Measurements from ENCODE around the gene SYT11.
"Not testable (repeated sequence)": the region's sequence is repeated elsewhere in the genome, so short reads cannot be mapped to it uniquely, and the experiment has no call there.

The SYT11 gene

GRCh38 chr1:155833665-155834295 lies 25.6 kb upstream of the SYT11 start:
- no peak overlapping the region for H3K4me3 ChIP-seq (ENCODE audit: low read depth, low read length)
- no peak for TF ChIP-seq CTCF (conservative IDR thresholded peaks at IDR 0.05; ENCODE audit: low read depth, low read length)
- DNase-seq (ENCODE audit: low read depth): no peak

- TF ChIP-seq CTCF (conservative IDR thresholded peaks at IDR 0.05; ENCODE audit: low read depth, low read length): no peak
- DNase-seq (ENCODE audit: low read depth): peak; percentile 98
- peak overlapping the region; percentile 18 for H3K4me3 ChIP-seq (ENCODE audit: low read depth, low read length)
These were observed 25.0 kb upstream of the SYT11 start for GRCh38 chr1:155834296-155834926.

GRCh38 chr1:155834927-155835399 lies 24.4 kb upstream of the SYT11 start:
- DNase-seq (ENCODE audit: low read depth); H3K4me3 ChIP-seq (ENCODE audit: low read depth, low read length): not testable (repeated sequence)

GRCh38 chr1:155835548-155835947 lies 23.8 kb upstream of the SYT11 start:
- H3K4me3 ChIP-seq (ENCODE audit: low read depth, low read length): no peak overlapping the region
- TF ChIP-seq CTCF (conservative IDR thresholded peaks at IDR 0.05; ENCODE audit: low read depth, low read length): no peak
- no peak for DNase-seq (ENCODE audit: low read depth)

- no peak for TF ChIP-seq CTCF (conservative IDR thresholded peaks at IDR 0.05; ENCODE audit: low read depth, low read length)
- DNase-seq (ENCODE audit: low read depth): no peak
- H3K4me3 ChIP-seq (ENCODE audit: low read depth, low read length): no peak overlapping the region
These were observed 19.0 kb upstream of the SYT11 start for GRCh38 chr1:155840386-155840785.

GRCh38 chr1:155844860-155845421 lies 14.4 kb upstream of the SYT11 start:
- DNase-seq (ENCODE audit: low read depth): no peak
- H3K4me3 ChIP-seq (ENCODE audit: low read depth, low read length): no peak overlapping the region
- no peak for TF ChIP-seq CTCF (conservative IDR thresholded peaks at IDR 0.05; ENCODE audit: low read depth, low read length)

GRCh38 chr1:155847823-155848529 lies 11.4 kb upstream of the SYT11 start:
- no peak for DNase-seq (ENCODE audit: low read depth)

More at GRCh38 chr1:155847823-155848529, 11.4 kb upstream of the SYT11 start:
- TF ChIP-seq CTCF (conservative IDR thresholded peaks at IDR 0.05; ENCODE audit: low read depth, low read length): no peak
- no peak overlapping the region for H3K4me3 ChIP-seq (ENCODE audit: low read depth, low read length)
